ENCODE results near the gene LKAAEAR1. TPM values are rescaled to one million over a fixed set of nuclear protein-coding genes. Genes with fewer than 3 reads are reported as not detected.

LKAAEAR1 gene
- total RNA-seq, 2 experiments from 2014 or later, result 0.47 to 0.50 TPM

DNA sequence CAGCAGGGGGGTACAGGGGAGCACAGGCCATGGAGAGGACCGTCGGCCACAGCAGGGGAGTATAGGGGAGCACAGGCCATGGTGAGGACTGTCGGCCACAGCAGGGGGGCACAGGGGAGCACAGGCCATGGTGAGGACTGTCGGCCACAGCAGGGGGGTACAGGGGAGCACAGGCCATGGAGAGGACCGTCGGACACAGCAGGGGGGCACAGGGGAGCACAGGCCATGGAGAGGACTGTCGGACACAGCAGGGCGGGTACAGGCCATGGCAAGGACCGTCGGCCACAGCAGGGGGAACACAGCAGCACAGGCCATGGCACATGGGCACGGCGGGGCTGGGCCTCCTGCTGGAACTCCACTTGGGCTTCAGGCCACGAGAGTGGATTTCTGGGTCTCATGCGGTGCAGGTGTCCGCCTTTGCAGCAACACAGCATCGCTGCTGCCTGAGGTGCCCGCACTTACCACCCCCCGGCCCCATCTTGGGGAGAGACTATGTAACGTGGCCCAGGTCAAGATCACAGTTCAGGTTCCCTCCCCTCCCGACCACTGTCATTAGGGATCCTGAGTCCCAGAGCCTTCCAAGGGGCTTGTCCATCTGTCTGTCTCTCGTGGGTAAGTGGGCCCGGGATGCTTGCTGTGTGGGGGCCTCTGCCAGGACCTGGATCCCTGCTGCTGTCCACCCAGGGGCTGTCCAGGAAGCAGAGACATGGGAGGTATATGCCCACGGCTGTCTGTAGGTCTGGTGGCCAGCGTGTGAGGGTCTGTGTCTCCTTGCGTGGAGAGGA is 20.7 kb upstream of the LKAAEAR1 start:
- H3K4me1 Mint-ChIP-seq, result peaks cover 15% of the 10 kb centered on the region
- H3K36me3 Mint-ChIP-seq, result no peaks in the 10 kb centered on the region
- DNase-seq, result no peak
- H3K27ac Mint-ChIP-seq, result no peak overlapping the region
- no peak overlapping the region for H3K4me3 Mint-ChIP-seq
- H3K9me3 Mint-ChIP-seq, result no peaks in the 10 kb centered on the region
- peaks cover 23% of the 10 kb centered on the region for H3K27me3 Mint-ChIP-seq

DNA sequence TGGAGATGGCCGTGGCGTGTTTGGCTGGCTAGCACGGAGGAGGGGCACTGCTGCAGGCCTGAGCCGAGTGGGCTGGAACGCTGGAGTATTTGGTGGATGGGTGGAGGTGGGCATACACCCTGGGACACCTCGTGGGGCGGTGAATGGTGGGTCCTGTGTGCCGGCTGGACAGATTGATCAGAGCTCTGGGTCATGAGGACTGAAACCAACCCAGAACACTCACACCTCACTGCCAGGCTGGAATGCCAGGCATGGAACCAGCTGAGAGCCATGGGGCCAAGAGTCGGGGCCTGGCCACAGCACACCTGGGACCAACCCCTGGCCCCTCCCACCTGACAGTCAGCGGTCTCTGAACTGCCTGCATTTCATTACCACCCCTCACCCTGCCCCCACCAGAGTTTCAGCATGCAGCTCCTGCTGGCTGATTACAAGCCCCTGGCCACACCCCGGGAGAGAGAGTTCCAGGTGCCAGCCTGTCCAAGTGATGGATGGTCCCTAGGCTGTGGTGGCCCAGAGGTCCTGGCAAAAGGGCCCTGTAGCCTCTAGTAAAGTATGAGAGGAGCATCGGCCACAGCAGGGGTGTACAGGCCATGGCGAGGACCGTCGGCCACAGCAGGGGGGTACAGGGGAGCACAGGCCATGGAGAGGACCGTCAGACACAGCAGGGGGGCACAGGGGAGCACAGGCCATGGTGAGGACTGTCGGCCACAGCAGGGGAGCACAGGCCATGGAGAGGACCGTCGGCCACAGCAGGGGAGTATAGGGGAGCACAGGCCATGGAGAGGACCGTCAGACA is 19.9 kb upstream of the LKAAEAR1 start:
- Mint-ChIP-seq H3K36me3 (no peaks in the 10 kb centered on the region), H3K27ac (no peak overlapping the region), H3K27me3 (peaks cover 23% of the 10 kb centered on the region), H3K9me3 (no peaks in the 10 kb centered on the region), H3K4me3 (no peak overlapping the region), H3K4me1 (peaks cover 15% of the 10 kb centered on the region)
- DNase-seq, result no peak

DNA sequence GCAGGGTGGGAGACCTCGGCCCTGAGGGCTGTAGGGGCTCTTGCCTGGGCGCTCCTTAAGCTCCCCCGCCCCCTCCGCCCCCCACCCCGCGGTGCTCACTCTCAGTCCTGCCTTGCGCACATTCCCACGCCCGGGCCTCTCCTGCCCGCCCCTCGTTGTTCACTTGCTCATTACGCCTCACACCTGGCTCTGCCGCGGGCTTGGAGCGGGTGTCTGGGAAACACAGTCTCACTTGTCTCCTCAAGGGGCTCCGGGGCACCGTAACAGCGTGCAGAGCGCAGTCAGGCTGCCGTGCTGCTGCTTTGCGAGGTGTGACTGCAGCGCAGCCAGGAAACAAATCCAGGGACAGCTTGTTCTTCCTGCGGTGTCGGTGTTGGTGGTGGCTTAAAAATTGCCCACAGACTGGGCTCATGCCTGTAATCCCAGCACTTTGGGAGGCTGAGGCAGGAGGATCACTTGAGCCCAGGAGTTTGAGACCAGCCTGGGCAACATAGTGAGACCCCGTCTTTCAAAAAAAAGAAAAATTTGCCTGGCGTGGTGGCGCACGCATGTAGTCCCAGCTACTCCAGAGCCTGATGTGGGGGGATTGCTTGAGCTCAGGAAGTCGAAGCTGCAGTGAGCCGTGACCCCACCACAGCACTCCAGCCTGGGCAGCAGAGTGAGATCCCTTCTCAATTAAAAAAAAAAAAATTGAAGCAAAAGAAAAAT is 18.6 kb upstream of the LKAAEAR1 start:
- Mint-ChIP-seq H3K4me3 (peak overlapping the region; percentile 75), H3K4me1 (peaks cover 15% of the 10 kb centered on the region), H3K27me3 (peaks cover 23% of the 10 kb centered on the region), H3K9me3 (no peaks in the 10 kb centered on the region), H3K27ac (no peak overlapping the region), H3K36me3 (no peaks in the 10 kb centered on the region)
- DNase-seq, result no peak

DNA sequence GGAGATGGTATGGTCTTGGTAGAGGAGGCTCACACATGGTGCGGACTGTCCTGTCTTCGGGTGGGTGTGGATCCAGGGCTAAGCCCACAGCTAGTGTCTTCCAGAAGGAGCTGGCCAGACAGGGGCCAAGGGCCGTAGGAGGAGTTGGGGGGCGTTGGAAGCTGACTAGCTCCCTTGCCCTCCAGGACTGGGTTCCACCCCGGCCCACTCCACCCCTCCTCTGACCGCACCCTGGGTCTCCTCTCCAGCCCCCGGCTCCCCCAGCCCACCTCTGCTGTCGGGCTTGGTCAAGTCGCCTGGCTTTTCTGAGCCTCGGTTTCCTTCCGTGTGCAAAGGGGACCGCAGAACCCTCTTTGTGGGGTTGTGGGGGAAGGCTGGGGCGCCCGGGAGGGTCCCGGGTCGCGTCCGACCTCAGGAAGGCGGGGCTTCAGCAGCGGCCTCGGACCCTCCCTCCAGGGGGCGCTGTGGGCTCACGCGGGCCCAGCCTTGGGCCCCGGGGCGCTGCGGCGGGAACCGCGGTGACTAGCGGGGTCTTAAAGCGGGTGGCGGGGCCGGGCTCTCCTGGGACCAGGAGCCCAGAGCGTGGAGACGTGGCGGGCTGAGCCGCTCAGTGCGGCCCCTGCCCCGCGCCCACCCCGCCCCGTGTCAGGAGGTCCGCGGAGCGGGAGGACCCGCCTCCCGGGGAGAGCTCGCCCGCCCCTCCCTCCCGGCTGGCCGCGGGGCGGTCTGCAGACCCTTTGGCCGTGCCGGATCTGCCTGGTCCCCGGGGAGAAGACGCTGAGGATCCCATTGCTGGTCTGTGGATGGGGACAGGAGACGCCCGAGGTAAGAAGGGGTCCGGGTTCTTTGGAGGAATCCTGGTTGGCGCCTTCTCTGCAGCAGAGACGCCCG is 17.8 kb upstream of the LKAAEAR1 start:
- DNase-seq, result peak; percentile 78
- Mint-ChIP-seq H3K27ac (no peak overlapping the region), H3K9me3 (no peaks in the 10 kb centered on the region), H3K4me3 (peak overlapping the region; percentile 18), H3K4me1 (peaks cover 15% of the 10 kb centered on the region), H3K27me3 (peaks cover 23% of the 10 kb centered on the region), H3K36me3 (no peaks in the 10 kb centered on the region)

DNA sequence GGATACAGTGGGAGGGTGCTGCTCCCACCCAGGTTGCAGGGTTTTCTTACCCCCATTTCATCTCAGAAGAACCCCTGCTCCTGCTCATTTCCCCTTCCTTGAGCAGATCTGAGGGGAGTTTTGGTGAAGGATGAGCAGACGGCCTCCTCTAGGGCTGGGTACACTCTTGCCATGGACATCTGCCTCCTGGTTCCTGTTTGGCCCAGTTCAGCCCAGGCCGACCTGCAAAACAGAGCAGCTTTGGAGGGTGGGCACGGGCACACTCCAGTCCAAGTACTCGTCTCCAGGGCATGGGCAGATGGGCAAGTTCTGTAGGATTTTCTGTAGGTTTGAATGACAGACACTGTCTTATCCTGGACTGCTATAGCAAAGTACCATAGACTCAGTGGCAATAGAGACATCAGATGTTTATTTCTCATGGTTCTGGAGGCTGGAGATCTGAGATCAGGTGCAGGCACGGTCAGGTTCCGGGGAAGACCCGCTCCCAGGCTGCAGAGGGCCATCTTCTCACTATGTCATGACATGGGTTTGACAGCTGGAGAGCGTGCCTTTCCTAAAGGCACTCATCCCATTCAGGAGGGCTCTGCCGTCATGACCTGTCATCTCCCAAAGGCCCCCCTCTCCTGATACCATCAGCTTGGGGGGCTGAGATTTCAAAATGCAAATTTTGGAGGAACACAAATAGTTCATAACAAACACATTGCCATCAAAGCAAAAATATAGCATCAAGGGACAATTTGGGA is 16.9 kb upstream of the LKAAEAR1 start:
- Mint-ChIP-seq H3K27me3 (peaks cover 23% of the 10 kb centered on the region), H3K36me3 (peaks cover 2% of the 10 kb centered on the region), H3K4me3 (no peak overlapping the region), H3K4me1 (peaks cover 15% of the 10 kb centered on the region), H3K27ac (no peak overlapping the region), H3K9me3 (no peaks in the 10 kb centered on the region)
- no peak for DNase-seq

DNA sequence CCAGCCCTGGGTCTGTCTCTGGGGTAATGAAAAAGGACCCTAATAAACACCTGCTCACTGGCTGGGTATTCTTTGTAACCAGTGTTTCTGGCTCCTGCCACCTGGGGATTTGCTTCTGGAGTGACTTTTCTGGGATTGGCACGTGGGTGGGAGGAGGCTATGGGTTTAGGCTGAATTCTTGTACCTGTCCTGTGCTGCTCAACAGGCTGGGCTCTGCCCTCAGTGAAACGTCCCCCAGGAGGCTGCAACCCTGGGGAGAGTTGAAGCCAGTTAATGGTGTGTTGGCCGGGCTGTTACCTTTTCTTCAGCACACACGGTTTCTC is 16.3 kb upstream of the LKAAEAR1 start:
- H3K4me1 Mint-ChIP-seq, result peaks cover 15% of the 10 kb centered on the region
- no peak overlapping the region for H3K4me3 Mint-ChIP-seq
- peaks cover 23% of the 10 kb centered on the region for H3K27me3 Mint-ChIP-seq
- peaks cover 2% of the 10 kb centered on the region for H3K36me3 Mint-ChIP-seq
- H3K27ac Mint-ChIP-seq, result no peak overlapping the region
- DNase-seq, result no peak
- H3K9me3 Mint-ChIP-seq, result no peaks in the 10 kb centered on the region

DNA sequence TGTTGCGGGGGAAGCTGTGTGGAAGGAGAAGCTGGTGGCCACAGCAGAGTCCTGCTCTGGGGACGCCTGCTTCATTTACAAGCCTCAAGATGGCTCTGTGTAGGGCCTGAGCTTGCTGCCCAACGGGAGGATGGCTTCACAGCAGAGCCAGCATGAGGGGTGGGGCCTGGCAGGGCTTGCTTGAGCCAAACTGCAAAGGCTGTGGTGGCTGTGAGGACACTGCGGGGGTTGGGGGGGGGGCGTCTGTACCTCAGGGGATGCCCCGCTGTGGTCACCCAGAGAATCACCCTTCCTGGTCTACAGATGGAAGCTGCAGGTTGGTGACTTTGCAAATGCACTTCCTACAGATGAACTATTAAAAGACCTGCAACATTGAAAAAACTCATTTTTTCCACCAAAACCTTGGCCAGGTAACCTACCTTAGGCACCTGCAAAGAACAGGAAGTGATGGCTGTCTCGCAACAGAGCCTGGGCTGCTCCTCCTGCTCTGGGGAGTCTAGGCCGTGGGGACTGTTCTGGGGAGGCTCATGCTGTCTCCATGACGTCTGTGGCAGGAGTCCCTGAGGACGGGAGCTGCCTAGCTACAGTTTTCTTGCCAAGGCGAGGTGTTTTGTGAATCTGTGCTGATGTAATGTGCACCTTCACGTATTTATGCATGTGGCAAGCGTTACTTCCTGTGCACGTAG is 15.8 kb upstream of the LKAAEAR1 start:
- DNase-seq, result no peak
- Mint-ChIP-seq H3K27ac (peak overlapping the region; percentile 26), H3K36me3 (peaks cover 2% of the 10 kb centered on the region), H3K4me1 (peaks cover 15% of the 10 kb centered on the region), H3K4me3 (no peak overlapping the region), H3K27me3 (peaks cover 23% of the 10 kb centered on the region), H3K9me3 (no peaks in the 10 kb centered on the region)

DNA sequence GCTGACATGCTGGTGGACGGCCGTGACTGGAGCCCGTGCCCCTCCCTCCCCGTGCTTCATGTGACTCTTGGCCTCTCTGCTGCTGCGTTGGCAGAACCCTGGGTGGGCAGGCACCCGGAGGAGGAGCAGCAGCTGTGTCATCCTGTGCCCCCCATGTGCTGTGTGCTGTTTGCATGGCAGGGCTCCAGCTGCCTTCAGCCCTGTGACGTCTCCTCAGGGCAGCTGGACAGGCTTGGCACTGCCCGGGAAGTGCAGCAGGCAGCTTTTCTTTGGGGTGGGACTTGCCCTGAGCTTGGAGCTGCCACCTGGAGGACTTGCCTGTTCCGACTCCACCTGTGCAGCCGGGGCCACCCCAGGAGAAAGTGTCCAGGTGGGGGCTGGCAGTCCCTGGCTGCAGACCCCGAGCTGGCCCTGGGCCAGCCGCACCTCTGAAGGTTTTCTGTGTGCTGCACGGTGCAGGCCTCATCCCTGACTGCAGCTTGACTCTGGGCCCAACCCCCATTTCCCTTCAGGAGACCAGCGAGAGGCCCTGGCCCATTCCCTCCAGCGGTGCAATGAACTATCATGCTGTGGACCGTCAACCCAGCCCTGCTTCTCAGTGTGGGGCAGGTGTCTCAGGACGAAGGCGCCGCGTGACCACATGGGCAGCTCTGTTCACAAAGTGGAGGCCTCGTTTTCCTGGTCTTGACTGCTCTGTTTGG is 15.0 kb upstream of the LKAAEAR1 start:
- H3K9me3 Mint-ChIP-seq, result no peaks in the 10 kb centered on the region
- no peak overlapping the region for H3K27ac Mint-ChIP-seq
- DNase-seq, result no peak
- H3K4me1 Mint-ChIP-seq, result peaks cover 15% of the 10 kb centered on the region
- H3K4me3 Mint-ChIP-seq, result no peak overlapping the region
- H3K27me3 Mint-ChIP-seq, result peaks cover 23% of the 10 kb centered on the region
- peaks cover 2% of the 10 kb centered on the region for H3K36me3 Mint-ChIP-seq

DNA sequence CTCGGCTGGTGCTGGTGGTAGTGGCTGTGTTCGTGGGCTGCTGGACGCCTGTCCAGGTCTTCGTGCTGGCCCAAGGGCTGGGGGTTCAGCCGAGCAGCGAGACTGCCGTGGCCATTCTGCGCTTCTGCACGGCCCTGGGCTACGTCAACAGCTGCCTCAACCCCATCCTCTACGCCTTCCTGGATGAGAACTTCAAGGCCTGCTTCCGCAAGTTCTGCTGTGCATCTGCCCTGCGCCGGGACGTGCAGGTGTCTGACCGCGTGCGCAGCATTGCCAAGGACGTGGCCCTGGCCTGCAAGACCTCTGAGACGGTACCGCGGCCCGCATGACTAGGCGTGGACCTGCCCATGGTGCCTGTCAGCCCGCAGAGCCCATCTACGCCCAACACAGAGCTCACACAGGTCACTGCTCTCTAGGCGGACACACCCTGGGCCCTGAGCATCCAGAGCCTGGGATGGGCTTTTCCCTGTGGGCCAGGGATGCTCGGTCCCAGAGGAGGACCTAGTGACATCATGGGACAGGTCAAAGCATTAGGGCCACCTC is 14.3 kb upstream of the LKAAEAR1 start:
- DNase-seq, result no peak
- Mint-ChIP-seq H3K27me3 (peaks cover 17% of the 10 kb centered on the region), H3K9me3 (no peaks in the 10 kb centered on the region), H3K36me3 (peaks cover 2% of the 10 kb centered on the region), H3K27ac (no peak overlapping the region), H3K4me1 (peaks cover 15% of the 10 kb centered on the region), H3K4me3 (no peak overlapping the region)

DNA sequence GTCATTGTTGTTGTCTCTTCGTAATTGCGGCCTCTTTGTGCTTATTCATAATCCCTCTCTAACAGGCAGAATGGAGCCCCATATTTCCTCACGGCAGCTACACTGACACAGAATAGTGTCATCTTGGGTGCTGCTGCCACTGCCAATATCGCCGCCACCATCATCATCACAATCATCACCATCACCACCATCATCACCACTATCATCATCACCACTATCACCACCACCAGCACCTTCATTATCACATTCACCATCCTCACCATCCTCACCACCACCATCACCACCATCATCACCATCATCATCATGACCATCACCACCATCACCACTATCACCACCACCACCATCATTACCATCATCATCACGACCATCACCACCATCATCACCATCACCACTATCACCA is 12.3 kb upstream of the LKAAEAR1 start:
- no peak overlapping the region for H3K27ac Mint-ChIP-seq
- no peaks in the 10 kb centered on the region for H3K9me3 Mint-ChIP-seq
- no peak overlapping the region for H3K4me3 Mint-ChIP-seq
- peaks cover 12% of the 10 kb centered on the region for H3K4me1 Mint-ChIP-seq
- DNase-seq, result no peak
- H3K36me3 Mint-ChIP-seq, result peaks cover 2% of the 10 kb centered on the region
- H3K27me3 Mint-ChIP-seq, result peaks cover 6% of the 10 kb centered on the region

DNA sequence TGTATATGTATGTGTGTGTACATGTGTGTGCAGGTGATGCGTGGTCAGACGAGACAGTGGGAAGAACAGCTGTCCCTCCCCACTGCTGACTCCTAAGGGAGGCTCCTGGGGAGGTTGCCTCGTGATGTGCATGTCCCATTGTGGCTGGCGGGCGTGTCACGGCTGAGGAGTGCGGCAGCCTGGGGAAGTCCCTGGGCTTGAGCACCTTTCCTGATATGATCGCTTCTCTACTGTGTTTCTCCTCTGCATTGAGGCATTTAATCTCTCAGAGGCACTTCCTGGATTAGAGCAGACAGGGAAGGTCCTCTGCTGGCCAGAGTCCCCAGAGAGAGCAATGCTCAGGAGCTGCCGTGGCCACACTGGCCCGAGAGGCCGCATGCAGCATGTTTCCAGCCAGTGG is 11.7 kb upstream of the LKAAEAR1 start:
- Mint-ChIP-seq H3K4me3 (no peak overlapping the region), H3K27me3 (peaks cover under 1% of the 10 kb centered on the region), H3K9me3 (no peaks in the 10 kb centered on the region), H3K4me1 (peaks cover 9% of the 10 kb centered on the region), H3K27ac (no peak overlapping the region), H3K36me3 (peaks cover 2% of the 10 kb centered on the region)
- no peak for DNase-seq

DNA sequence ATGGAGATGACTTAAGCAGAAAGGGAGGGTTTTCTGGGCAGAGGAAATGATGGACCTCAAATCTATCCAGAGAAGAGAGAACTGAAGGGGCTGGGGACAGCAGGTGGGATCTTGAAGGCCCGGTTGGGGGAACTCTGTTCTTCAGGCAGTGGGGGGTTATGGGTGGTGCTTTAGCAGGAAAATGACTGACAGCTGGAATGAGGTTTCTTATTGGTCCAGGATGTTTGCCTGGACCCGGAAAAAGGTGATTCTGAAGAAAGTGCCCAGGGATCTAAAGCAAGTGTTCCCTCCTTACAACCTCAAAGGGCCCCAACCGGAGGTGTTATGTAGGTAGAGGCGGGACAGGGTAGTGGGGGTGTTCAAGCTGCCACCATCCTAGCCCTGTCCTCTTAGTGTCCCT is 11.3 kb upstream of the LKAAEAR1 start:
- DNase-seq, result no peak
- peaks cover 4% of the 10 kb centered on the region for H3K4me1 Mint-ChIP-seq
- H3K27me3 Mint-ChIP-seq, result no peaks in the 10 kb centered on the region

DNA sequence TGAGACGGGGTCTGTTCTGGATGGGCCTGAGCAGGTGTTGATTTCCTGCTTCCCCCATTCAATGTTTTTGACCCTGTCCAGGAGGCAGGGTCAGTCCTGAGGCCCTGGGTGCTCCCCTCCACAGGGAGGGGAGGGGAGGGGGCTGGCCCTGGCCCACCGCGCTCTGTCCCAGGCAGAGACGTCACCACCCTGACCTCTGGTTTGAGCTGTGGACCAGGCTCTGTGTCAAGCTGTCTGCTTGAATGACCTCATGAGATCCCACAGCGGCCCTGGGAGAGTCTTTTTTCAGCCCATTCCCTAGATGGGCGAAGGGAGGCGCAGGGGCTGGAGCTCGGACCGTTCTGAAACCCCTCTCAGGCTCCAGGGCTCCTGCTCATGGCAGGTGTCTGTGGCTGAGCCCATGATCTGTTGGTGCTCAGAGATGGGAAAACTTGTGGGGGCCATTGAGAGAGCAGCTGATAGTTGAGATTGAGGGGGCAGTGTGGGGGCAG is 8.9 kb upstream of the LKAAEAR1 start:
- no peak overlapping the region for H3K27ac Mint-ChIP-seq
- H3K36me3 Mint-ChIP-seq, result peaks cover 2% of the 10 kb centered on the region
- peaks cover 2% of the 10 kb centered on the region for H3K9me3 Mint-ChIP-seq
- H3K27me3 Mint-ChIP-seq, result no peaks in the 10 kb centered on the region
- no peaks in the 10 kb centered on the region for H3K4me1 Mint-ChIP-seq
- DNase-seq, result no peak
- no peak overlapping the region for H3K4me3 Mint-ChIP-seq

More for the DNA sequence above, 11.3 kb upstream of the LKAAEAR1 start:
- H3K9me3 Mint-ChIP-seq, result no peaks in the 10 kb centered on the region
- no peak overlapping the region for H3K4me3 Mint-ChIP-seq
- no peak overlapping the region for H3K27ac Mint-ChIP-seq
- H3K36me3 Mint-ChIP-seq, result peaks cover 2% of the 10 kb centered on the region

Measured in activated naive CD8-positive, alpha-beta T cell treated with anti-CD3 and anti-CD28 coated beads for 36 hours (primary cell).